Kidney epithelial cell (primary cell): Measurements from ENCODE around the gene ACMSD. TPM values are rescaled to one million over a fixed set of nuclear protein-coding genes. Genes with fewer than 3 reads are reported as not detected.

Experiments
- DNase-seq: peaks from one replicate; pipeline ENCODE4 v3.0.0-alpha.2; 2010; ENCODE audit warnings: low read depth
- H3K27me3 ChIP-seq: 2 replicates; pipeline ENCODE4 v1.6.0; 2011; ENCODE audit warnings: low read length; ENCODE audit not compliant: control insufficient read depth, insufficient read depth
- H3K36me3 ChIP-seq: 2 replicates; pipeline ENCODE4 v1.5.1; 2011; ENCODE audit warnings: low read length; ENCODE audit not compliant: control insufficient read depth, insufficient read depth
- H3K4me3 ChIP-seq: 2 replicates; pipeline ENCODE4 v1.5.1; 2011; ENCODE audit warnings: low read depth, mild to moderate bottlenecking, control low read depth, low read length
- total RNA-seq: library from RNA; depleted of rRNA; stranded (reverse); fragments of >200 nt; gene quantifications from 2 replicates; pipeline ENCODE4 v1.2.3, GENCODE V29; 2015
- TF ChIP-seq, protein P1 (sequence below): IDR thresholded peaks from 2 replicates; pipeline ENCODE4 v1.5.1; 2011; ENCODE audit warnings: mild to moderate bottlenecking, moderate library complexity, low read length, control low read depth, inconsistent platforms; ENCODE audit not compliant: insufficient read depth, poor library complexity, severe bottlenecking

The ACMSD gene
- total RNA-seq = not detected in 2 replicates

DNA sequence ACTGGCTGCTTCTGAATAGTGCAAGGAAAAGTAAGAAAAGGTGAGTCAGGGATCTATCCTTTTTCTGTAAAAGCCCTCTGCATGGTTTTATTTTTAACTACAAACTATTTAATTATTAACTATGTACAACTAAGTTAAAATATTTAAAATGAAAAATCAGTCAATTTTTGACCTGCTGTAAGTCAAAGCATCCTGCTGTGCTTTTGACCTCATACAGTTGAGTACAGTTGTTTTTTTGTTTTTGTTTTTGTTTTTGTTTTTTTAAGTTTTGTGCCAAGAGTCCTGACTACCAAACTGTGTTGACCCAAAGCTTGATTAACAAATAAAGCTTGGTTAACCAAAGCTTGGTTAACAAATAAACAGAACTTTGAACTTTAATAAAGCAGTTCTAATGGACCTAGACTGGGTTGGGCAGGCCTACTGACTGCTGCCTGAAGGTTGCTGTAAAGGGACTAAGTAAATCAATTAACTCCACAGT is at the start of gene ACMSD:
TSS of gene ACMSD (plus strand) at position 474 of the 478 bp plus-strand sequence. CDS start 67 bp downstream, outside the sequence.
- no peaks in the 10 kb centered on the region for H3K36me3 ChIP-seq
- H3K4me3 ChIP-seq = no peak within 1 kb of the TSS
- TF ChIP-seq, protein P1, sequence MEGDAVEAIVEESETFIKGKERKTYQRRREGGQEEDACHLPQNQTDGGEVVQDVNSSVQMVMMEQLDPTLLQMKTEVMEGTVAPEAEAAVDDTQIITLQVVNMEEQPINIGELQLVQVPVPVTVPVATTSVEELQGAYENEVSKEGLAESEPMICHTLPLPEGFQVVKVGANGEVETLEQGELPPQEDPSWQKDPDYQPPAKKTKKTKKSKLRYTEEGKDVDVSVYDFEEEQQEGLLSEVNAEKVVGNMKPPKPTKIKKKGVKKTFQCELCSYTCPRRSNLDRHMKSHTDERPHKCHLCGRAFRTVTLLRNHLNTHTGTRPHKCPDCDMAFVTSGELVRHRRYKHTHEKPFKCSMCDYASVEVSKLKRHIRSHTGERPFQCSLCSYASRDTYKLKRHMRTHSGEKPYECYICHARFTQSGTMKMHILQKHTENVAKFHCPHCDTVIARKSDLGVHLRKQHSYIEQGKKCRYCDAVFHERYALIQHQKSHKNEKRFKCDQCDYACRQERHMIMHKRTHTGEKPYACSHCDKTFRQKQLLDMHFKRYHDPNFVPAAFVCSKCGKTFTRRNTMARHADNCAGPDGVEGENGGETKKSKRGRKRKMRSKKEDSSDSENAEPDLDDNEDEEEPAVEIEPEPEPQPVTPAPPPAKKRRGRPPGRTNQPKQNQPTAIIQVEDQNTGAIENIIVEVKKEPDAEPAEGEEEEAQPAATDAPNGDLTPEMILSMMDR = no peak
- no peak for DNase-seq
- no peaks in the 10 kb centered on the region for H3K27me3 ChIP-seq

DNA sequence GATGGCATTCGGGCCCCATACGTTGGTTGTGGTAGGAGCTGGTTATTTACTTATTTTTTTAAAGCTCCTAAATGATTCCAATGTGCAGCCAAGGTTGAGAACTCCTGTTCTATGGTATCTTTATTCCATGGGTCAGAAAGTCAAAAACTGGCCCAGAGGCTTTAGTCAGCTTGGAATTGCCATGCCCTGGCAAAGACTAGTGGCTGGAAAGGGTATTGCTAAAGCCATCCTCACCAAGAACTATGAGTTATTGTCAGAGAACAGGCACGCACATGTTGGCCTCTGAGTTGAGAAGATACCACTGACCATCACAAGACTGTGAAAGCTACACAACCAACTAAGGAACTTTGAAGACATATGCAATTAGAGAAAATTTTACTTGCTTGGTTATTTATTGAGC is 47.9 kb upstream of the ACMSD start:
- Histone ChIP-seq H3K4me3 (no peak overlapping the region), H3K36me3 (no peaks in the 10 kb centered on the region), H3K27me3 (no peaks in the 10 kb centered on the region)
- no peak for DNase-seq
- TF ChIP-seq, protein P1 = peak; percentile 6

DNA sequence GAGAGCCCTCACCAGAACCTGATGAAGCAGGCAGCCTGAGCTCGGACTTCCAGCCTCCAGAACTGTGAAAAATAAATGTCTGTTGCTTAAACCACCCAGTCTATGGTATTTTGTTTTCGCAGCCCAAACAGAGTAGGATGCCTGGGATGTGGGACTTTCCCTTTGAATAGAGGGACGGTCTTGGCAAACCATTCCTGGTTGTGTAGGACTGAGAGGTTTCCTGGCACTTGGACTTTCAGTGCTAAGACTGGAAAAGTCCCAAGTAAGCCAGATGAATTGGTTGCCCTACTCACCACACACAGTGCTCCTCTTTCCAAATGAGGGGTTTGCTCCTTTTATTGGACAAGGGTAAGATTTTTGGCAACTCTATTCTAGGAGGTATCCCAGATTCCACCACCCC is 46.8 kb upstream of the ACMSD start:
- Histone ChIP-seq H3K4me3 (no peak overlapping the region), H3K27me3 (no peaks in the 10 kb centered on the region), H3K36me3 (no peaks in the 10 kb centered on the region)
- DNase-seq = no peak
- TF ChIP-seq, protein P1 = no peak

DNA sequence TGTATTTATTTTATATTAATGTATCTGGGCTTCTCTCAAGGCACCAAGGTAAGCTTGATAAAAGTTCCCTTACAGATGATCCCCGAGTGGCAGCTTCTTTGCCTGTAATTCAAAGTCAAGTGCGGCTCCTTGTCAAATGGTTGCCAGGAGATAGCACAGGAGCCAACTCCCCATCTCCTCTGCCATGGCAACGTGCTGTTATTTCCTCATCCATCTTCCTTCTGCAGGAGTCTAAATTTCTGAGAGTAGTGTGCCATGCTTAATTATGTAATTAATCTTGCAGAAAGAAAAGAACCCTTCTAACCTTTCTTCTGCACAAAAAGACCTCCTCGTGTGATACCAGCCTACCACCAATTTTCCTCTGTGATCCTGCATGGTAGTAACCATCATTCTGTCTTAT is 46.2 kb upstream of the ACMSD start:
- TF ChIP-seq, protein P1 = no peak
- Histone ChIP-seq H3K27me3 (no peaks in the 10 kb centered on the region), H3K4me3 (no peak overlapping the region), H3K36me3 (no peaks in the 10 kb centered on the region)
- no peak for DNase-seq

DNA sequence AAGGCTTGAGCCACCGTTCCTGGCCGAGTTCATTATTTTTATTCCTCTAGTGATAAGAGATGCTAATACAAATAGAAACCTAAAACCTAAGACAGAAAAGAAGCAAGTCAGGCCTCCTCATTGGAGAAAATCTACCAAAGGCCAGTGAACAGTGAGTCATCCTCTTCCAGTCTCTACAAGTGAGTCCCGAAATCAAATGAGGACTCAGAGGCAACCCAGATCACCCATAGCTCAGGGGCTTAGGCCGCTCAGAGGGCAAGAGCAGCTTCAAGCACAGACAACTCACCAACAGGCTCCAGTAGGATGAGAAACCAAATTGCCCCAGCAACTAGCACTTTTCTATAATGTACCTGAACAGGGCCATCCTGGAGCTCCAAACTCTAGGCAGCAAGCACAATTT is 42.7 kb upstream of the ACMSD start:
- Histone ChIP-seq H3K36me3 (no peaks in the 10 kb centered on the region), H3K4me3 (no peak overlapping the region), H3K27me3 (no peaks in the 10 kb centered on the region)
- DNase-seq = no peak
- TF ChIP-seq, protein P1 = no peak

DNA sequence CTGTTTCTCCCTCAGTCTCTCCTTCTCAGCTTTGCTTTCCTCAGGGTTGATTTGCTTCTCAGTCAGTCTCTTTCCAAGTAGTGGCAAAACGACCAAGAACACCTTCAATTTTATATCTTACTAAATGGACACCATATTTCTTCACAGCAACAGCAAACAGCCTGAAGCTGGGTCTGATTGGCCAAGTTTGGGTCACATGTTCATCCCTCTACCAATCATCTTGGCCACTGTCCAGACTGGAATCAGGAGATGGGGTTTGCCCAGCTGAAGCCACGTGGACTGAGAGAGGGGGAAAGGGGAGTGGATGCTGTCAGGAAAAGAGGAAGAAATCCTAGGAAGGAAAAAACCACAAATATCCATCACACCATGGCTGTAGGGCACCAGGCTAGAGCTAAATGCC is 42.0 kb upstream of the ACMSD start:
- no peak for DNase-seq
- TF ChIP-seq, protein P1 = no peak
- H3K27me3 ChIP-seq = no peaks in the 10 kb centered on the region
- no peak overlapping the region for H3K4me3 ChIP-seq
- no peaks in the 10 kb centered on the region for H3K36me3 ChIP-seq
